Measurements from ENCODE around the gene OR7C1. TPM values are rescaled to one million over a fixed set of nuclear protein-coding genes. Genes with fewer than 3 reads are reported as not detected.

The OR7C1 gene
- total RNA-seq, 1 experiment from 2014 or later: not detected

DNA sequence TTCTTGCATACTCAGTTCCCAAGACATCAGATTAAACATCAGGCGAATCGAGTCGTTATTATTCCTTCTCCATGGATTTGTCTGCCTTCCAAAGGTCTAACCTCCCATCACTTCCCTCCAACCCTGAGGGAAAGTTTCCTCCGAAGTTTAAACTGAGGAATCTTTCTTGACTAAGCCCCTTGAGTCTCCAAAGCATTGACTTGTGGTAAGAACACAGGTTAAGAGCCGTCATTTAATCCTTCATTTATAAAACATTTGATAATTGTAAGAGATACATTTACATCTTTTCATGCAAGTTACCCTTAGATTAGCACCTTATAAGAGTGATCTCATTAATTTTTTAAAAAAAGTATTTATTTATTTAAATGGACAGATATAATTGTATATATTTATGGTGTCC lies 13.8 kb upstream of the OR7C1 start, which contains the start of gene OR7A10:
TSS of gene OR7A10 (minus strand) at position 101 of the 400 bp plus-strand sequence. CDS start 7,045 bp downstream, outside the sequence.
- H3K9me3 Mint-ChIP-seq: peaks cover 9% of the 10 kb centered on the region
- POLR2A ChIA-PET: no interaction called here

DNA sequence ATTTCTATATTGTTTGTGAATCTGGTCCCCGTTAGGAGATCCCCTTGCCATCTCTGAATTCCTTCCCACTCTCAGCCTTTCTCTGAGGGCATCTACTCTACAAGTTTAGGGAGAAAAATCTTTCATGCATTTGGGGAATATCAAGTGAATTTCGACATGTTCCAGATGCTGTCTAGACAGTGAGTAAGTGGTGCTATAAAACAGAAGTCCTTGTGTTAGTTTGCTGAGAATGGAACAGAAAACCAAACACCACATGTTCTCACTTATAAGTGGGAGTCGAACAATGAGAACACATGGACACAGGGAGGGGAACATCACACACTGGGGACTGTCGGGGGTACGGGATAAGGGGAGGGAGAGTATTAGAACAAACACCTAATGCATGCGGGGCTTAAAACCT lies 8.6 kb upstream of the OR7C1 start:
- ChIA-PET POLR2A (no interaction called here), CTCF (no interaction called here)
- H3K27ac Mint-ChIP-seq: no peak overlapping the region
- ATAC-seq (no peak), DNase-seq (ENCODE audit: low spot score) (no peak)
- H3K9me3 Mint-ChIP-seq: peaks cover 19% of the 10 kb centered on the region
- H3K4me3 Mint-ChIP-seq: no peak overlapping the region
- H3K27me3 Mint-ChIP-seq (ENCODE audit: low read depth): peaks cover 20% of the 10 kb centered on the region
- H3K36me3 Mint-ChIP-seq: no peaks in the 10 kb centered on the region
- H3K4me1 Mint-ChIP-seq: no peaks in the 10 kb centered on the region
- TF ChIP-seq, protein P1, sequence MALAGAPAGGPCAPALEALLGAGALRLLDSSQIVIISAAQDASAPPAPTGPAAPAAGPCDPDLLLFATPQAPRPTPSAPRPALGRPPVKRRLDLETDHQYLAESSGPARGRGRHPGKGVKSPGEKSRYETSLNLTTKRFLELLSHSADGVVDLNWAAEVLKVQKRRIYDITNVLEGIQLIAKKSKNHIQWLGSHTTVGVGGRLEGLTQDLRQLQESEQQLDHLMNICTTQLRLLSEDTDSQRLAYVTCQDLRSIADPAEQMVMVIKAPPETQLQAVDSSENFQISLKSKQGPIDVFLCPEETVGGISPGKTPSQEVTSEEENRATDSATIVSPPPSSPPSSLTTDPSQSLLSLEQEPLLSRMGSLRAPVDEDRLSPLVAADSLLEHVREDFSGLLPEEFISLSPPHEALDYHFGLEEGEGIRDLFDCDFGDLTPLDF (CRISPR knock-in tag; IDR thresholded peaks at IDR 0.05): no peak
- TF ChIP-seq SP1 (CRISPR knock-in tag; conservative IDR thresholded peaks at IDR 0.05) (no peak), FOXK1 (CRISPR knock-in tag; IDR thresholded peaks at IDR 0.05) (no peak), OVOL2 (CRISPR knock-in tag; IDR thresholded peaks at IDR 0.05; ENCODE audit: borderline replicate concordance) (no peak), TP53 (CRISPR knock-in tag; IDR thresholded peaks at IDR 0.05) (no peak), ZNF263 (CRISPR knock-in tag; IDR thresholded peaks at IDR 0.05; ENCODE audit: low read depth) (no peak), PRRX2 (CRISPR knock-in tag; IDR thresholded peaks at IDR 0.05) (no peak), FOXP1 (CRISPR knock-in tag; IDR thresholded peaks at IDR 0.05; ENCODE audit: borderline replicate concordance) (no peak), ZNF232 (CRISPR knock-in tag; IDR thresholded peaks at IDR 0.05) (no peak), IRF2 (CRISPR knock-in tag; IDR thresholded peaks at IDR 0.05; ENCODE audit: borderline replicate concordance, low read depth) (no peak), MYBL2 (CRISPR knock-in tag; IDR thresholded peaks at IDR 0.05) (no peak)
- TF ChIP-seq, protein P2, sequence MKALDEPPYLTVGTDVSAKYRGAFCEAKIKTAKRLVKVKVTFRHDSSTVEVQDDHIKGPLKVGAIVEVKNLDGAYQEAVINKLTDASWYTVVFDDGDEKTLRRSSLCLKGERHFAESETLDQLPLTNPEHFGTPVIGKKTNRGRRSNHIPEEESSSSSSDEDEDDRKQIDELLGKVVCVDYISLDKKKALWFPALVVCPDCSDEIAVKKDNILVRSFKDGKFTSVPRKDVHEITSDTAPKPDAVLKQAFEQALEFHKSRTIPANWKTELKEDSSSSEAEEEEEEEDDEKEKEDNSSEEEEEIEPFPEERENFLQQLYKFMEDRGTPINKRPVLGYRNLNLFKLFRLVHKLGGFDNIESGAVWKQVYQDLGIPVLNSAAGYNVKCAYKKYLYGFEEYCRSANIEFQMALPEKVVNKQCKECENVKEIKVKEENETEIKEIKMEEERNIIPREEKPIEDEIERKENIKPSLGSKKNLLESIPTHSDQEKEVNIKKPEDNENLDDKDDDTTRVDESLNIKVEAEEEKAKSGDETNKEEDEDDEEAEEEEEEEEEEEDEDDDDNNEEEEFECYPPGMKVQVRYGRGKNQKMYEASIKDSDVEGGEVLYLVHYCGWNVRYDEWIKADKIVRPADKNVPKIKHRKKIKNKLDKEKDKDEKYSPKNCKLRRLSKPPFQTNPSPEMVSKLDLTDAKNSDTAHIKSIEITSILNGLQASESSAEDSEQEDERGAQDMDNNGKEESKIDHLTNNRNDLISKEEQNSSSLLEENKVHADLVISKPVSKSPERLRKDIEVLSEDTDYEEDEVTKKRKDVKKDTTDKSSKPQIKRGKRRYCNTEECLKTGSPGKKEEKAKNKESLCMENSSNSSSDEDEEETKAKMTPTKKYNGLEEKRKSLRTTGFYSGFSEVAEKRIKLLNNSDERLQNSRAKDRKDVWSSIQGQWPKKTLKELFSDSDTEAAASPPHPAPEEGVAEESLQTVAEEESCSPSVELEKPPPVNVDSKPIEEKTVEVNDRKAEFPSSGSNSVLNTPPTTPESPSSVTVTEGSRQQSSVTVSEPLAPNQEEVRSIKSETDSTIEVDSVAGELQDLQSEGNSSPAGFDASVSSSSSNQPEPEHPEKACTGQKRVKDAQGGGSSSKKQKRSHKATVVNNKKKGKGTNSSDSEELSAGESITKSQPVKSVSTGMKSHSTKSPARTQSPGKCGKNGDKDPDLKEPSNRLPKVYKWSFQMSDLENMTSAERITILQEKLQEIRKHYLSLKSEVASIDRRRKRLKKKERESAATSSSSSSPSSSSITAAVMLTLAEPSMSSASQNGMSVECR (CRISPR knock-in tag; IDR thresholded peaks at IDR 0.05; ENCODE audit: borderline replicate concordance): no peak
- TF ChIP-seq, protein P3, sequence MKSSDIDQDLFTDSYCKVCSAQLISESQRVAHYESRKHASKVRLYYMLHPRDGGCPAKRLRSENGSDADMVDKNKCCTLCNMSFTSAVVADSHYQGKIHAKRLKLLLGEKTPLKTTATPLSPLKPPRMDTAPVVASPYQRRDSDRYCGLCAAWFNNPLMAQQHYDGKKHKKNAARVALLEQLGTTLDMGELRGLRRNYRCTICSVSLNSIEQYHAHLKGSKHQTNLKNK (CRISPR knock-in tag; IDR thresholded peaks at IDR 0.05): no peak
- TF ChIP-seq, protein P4, sequence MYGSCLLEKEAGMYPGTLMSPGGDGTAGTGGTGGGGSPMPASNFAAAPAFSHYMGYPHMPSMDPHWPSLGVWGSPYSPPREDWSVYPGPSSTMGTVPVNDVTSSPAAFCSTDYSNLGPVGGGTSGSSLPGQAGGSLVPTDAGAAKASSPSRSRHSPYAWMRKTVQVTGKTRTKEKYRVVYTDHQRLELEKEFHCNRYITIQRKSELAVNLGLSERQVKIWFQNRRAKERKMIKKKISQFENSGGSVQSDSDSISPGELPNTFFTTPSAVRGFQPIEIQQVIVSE (CRISPR knock-in tag; IDR thresholded peaks at IDR 0.05; ENCODE audit: borderline replicate concordance): no peak
- TF ChIP-seq, protein P5, sequence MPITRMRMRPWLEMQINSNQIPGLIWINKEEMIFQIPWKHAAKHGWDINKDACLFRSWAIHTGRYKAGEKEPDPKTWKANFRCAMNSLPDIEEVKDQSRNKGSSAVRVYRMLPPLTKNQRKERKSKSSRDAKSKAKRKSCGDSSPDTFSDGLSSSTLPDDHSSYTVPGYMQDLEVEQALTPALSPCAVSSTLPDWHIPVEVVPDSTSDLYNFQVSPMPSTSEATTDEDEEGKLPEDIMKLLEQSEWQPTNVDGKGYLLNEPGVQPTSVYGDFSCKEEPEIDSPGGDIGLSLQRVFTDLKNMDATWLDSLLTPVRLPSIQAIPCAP (CRISPR knock-in tag; IDR thresholded peaks at IDR 0.05): no peak
- TF ChIP-seq, protein P6, sequence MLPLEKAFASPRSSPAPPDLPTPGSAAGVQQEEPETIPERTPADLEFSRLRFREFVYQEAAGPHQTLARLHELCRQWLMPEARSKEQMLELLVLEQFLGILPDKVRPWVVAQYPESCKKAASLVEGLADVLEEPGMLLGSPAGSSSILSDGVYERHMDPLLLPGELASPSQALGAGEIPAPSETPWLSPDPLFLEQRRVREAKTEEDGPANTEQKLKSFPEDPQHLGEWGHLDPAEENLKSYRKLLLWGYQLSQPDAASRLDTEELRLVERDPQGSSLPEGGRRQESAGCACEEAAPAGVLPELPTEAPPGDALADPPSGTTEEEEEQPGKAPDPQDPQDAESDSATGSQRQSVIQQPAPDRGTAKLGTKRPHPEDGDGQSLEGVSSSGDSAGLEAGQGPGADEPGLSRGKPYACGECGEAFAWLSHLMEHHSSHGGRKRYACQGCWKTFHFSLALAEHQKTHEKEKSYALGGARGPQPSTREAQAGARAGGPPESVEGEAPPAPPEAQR (CRISPR knock-in tag; IDR thresholded peaks at IDR 0.05): no peak
- TF ChIP-seq, protein P7, sequence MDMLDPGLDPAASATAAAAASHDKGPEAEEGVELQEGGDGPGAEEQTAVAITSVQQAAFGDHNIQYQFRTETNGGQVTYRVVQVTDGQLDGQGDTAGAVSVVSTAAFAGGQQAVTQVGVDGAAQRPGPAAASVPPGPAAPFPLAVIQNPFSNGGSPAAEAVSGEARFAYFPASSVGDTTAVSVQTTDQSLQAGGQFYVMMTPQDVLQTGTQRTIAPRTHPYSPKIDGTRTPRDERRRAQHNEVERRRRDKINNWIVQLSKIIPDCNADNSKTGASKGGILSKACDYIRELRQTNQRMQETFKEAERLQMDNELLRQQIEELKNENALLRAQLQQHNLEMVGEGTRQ (CRISPR knock-in tag; IDR thresholded peaks at IDR 0.05): no peak

More for the DNA sequence above, 13.8 kb upstream of the OR7C1 start, which contains the start of gene OR7A10:
- DNase-seq (ENCODE audit: low spot score) (no peak), ATAC-seq (no peak)
- CTCF ChIA-PET: no interaction called here
- TF ChIP-seq FOXJ3 (CRISPR knock-in tag; IDR thresholded peaks at IDR 0.05; ENCODE audit: borderline replicate concordance): no peak
- no peak for TF ChIP-seq ATF1 (CRISPR knock-in tag; IDR thresholded peaks at IDR 0.05)
- TF ChIP-seq, protein P8, sequence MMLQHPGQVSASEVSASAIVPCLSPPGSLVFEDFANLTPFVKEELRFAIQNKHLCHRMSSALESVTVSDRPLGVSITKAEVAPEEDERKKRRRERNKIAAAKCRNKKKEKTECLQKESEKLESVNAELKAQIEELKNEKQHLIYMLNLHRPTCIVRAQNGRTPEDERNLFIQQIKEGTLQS (CRISPR knock-in tag; conservative IDR thresholded peaks at IDR 0.05): no peak
- TF ChIP-seq JUN (CRISPR knock-in tag; IDR thresholded peaks at IDR 0.05): no peak
- TF ChIP-seq, protein P1 (CRISPR knock-in tag; IDR thresholded peaks at IDR 0.05): no peak
- no peak for TF ChIP-seq EMX1 (CRISPR knock-in tag; IDR thresholded peaks at IDR 0.05)
- TF ChIP-seq, protein P4 (CRISPR knock-in tag; IDR thresholded peaks at IDR 0.05; ENCODE audit: borderline replicate concordance): no peak
- peaks cover 18% of the 10 kb centered on the region for H3K27me3 Mint-ChIP-seq (ENCODE audit: low read depth)
- no peak within 1 kb of the TSS for H3K27ac Mint-ChIP-seq
- no peaks in the 10 kb centered on the region for H3K4me1 Mint-ChIP-seq
- no peak within 1 kb of the TSS for H3K4me3 Mint-ChIP-seq
- no peaks in the 10 kb centered on the region for H3K36me3 Mint-ChIP-seq

Measured in WTC11 (cell line).